ENCODE data around the gene SPDYA.
A peak's percentile ranks its signal among the peaks of the same experiment; 100 is the strongest.
"Not testable (repeated sequence)": the region's sequence is repeated elsewhere in the genome, so short reads cannot be mapped to it uniquely, and the experiment has no call there.

Gene SPDYA

DNA sequence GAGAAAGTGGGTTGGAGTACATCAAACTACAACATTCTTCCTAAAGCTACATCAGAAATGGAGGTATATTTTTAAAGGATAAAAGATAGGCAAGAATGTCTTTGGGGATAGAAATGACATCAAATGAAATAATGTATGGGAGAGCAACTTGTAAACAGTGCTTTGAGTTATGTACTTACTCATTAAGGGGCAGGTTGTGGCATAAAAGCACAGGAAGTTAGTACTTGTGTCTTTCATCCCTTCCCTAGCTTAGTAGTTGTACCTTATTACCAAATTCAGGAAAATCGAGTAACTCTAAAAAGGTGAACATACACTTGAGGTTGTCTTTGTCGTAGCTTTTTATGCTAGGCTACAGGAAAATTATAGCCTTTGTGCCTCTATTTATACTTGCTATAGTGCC, 30.1 kb upstream of the SPDYA start:
- TF ChIP-seq CTCF (IDR thresholded peaks at IDR 0.05): no peak
- Histone ChIP-seq H3K36me3 (peaks cover 80 to 88% (median 85%) of the 10 kb centered on the region in 3 donors), H3K9me3 (no peaks in the 10 kb centered on the region), H3K4me1 (peaks cover 0 to 67% (median 24%) of the 10 kb centered on the region in 4 donors), H3K27me3 (no peaks in the 10 kb centered on the region), H3K27ac (no peak overlapping the region), H3K4me3 (no peak overlapping the region)
- no peak for DNase-seq
- intact Hi-C loops (cut with DNase I; ENCODE audit: low total_unique reads): no loop called here

DNA sequence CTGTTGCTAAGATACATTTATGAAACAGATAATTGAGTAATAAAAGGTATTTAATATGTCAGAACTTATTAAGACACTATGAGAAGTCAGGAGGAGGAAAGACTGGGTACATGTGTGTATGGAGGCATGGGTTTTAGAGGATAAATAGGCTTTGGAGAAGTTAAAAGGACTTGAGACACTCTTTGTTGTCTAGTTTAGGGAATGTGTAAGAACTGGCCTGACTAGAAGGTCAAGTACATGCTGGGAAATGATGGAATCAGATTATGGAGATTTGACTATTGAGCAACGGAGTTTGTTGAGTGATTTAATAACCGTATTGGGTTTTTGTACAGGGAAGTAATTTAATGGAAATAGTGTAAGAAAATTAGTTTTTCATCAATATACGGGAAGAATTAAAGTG, 28.2 kb upstream of the SPDYA start:
- peaks cover 96 to 100% (median 98%) of the 10 kb centered on the region in 3 donors for H3K36me3 ChIP-seq
- TF ChIP-seq CTCF (IDR thresholded peaks at IDR 0.05): no peak
- H3K27me3 ChIP-seq: no peaks in the 10 kb centered on the region
- no peak overlapping the region for H3K27ac ChIP-seq
- intact Hi-C loops (cut with DNase I; ENCODE audit: low total_unique reads): no loop called here
- H3K9me3 ChIP-seq: no peaks in the 10 kb centered on the region
- no peak for DNase-seq
- no peak overlapping the region for H3K4me3 ChIP-seq
- H3K4me1 ChIP-seq: peaks cover 0 to 49% (median 12%) of the 10 kb centered on the region in 4 donors

- peaks cover 0 to 29% (median 3%) of the 10 kb centered on the region in 4 donors for H3K4me1 ChIP-seq
- DNase-seq; intact Hi-C loops (cut with DNase I; ENCODE audit: low total_unique reads); H3K9me3 ChIP-seq; H3K4me3 ChIP-seq; H3K27me3 ChIP-seq: not testable (repeated sequence)
- peak overlapping the region in 1 of 2 donors; percentile 20 for H3K27ac ChIP-seq
- H3K36me3 ChIP-seq: peaks cover 95 to 100% (median 97%) of the 10 kb centered on the region in 3 donors
Measured at GRCh38 chr2:28784570-28784969, 26.1 kb upstream of the SPDYA start.

DNA sequence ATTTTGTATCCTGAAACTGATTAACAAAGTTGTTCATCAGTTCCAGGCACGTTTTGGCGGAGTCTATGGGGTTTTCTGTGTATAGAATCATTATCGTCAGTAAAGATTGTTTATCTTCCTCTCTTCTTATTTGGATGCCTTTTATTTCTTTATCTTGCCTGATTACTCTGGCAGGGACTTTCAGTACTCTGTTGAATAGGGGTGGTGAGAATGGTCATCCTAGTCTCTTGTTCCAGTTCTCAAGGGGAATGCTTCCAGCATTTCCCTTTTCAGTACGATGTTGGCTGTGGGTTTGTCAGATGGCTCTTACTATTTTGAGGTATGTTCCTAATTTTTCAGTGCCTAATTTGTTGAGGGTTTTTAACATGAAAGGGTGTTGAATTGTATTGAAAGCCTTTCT, 14.0 kb upstream of the SPDYA start:
- no peak for DNase-seq
- no peak for TF ChIP-seq CTCF (IDR thresholded peaks at IDR 0.05)
- Histone ChIP-seq H3K9me3 (no peaks in the 10 kb centered on the region), H3K4me1 (peaks cover 0 to 22% (median 2%) of the 10 kb centered on the region in 4 donors), H3K27me3 (no peaks in the 10 kb centered on the region), H3K4me3 (no peak overlapping the region), H3K36me3 (peaks cover 76 to 84% (median 84%) of the 10 kb centered on the region in 3 donors), H3K27ac (no peak overlapping the region)
- intact Hi-C loops (cut with DNase I; ENCODE audit: low total_unique reads): no loop called here

DNA sequence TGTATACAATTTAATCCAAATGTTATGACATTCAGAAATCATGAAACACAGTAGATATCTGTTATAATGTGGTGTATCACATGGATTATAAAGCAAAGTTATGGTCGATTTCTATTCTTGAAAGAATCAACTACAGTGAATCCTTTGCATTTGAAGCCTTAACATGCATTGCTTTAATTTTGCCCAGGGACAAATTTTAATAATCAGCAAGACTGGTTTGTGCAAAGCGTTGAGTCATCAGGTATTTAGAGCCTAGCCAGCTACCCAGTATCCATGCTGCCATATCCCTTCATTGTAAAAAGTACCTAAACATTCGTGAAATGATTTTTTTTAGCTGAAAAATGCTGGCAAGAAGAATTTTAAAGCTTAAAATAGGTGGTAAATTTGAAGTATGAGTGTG, 8.9 kb upstream of the SPDYA start:
- intact Hi-C loops (cut with DNase I; ENCODE audit: low total_unique reads): no loop called here
- Histone ChIP-seq H3K36me3 (peaks cover 68 to 83% (median 76%) of the 10 kb centered on the region in 3 donors), H3K27ac (no peak overlapping the region), H3K4me3 (no peak overlapping the region), H3K4me1 (peaks cover 0 to 37% (median 4%) of the 10 kb centered on the region in 4 donors), H3K27me3 (no peaks in the 10 kb centered on the region), H3K9me3 (no peaks in the 10 kb centered on the region)
- TF ChIP-seq CTCF (IDR thresholded peaks at IDR 0.05): no peak
- DNase-seq: no peak

DNA sequence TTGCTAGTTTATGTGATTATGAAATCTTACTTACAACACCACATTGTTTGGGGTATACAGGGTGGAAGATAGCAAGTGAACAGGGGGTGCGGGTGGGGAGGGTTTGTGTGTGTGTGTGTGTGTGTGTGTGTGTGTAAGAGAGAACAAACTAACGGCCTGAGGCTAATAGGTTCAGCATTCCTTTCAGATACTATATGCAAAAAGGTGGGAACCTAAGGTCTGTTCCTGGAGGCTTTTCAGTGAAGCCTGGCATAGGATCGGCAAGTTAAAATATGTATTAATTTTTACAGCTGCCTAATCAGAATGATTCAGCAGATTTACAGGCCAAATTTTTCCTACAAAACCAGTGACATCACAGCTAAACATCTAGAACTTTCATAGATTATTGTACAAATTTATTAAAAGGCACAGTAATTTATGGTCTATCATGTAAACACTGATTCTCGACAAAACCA, 7.6 kb upstream of the SPDYA start:
- Histone ChIP-seq H3K27ac (peak overlapping the region in 1 of 2 donors; percentile 37), H3K4me3 (no peak overlapping the region), H3K4me1 (peaks cover 0 to 27% (median 4%) of the 10 kb centered on the region in 4 donors), H3K27me3 (no peaks in the 10 kb centered on the region), H3K9me3 (no peaks in the 10 kb centered on the region), H3K36me3 (peaks cover 72 to 79% (median 74%) of the 10 kb centered on the region in 3 donors)
- intact Hi-C loops (cut with DNase I; ENCODE audit: low total_unique reads): no loop called here
- no peak for TF ChIP-seq CTCF (IDR thresholded peaks at IDR 0.05)
- DNase-seq: no peak

All from tibial artery (tissue), 4 donors.